Stimulated activated naive CD8-positive, alpha-beta T cell treated with anti-CD3 and anti-CD28 coated beads, Interleukin-15, amount 100 ng/mL, for 72 hours (primary cell): Measurements from ENCODE around the gene FNBP1L.

ENCODE experiments used
- ATAC-seq: fragments of 150-1000 bp; cut with Tn5 transposase; 2 replicates; pipeline ENCODE4 v1.10.0; 2021; ENCODE audit warnings: mild to moderate bottlenecking, moderate library complexity
- DNase-seq, 2 donors: peaks; one replicate each; pipeline ENCODE4 v3.0.0; 2021 to 2022
- H3K27ac Mint-ChIP-seq, 2 donors: one replicate each; pipeline ENCODE4 v1.8.0; 2022; ENCODE audit warnings: mild to moderate bottlenecking in 2 of 2, mixed read lengths in 2 of 2, moderate library complexity in 2 of 2
- H3K27me3 Mint-ChIP-seq: one replicate; pipeline ENCODE4 v1.8.0; 2022; ENCODE audit warnings: mixed read lengths
- H3K4me1 Mint-ChIP-seq: one replicate; pipeline ENCODE4 v1.8.0; 2022; ENCODE audit warnings: mild to moderate bottlenecking, mixed read lengths
- H3K4me3 Mint-ChIP-seq, 2 donors: one replicate each; pipeline ENCODE4 v1.8.0; 2022; ENCODE audit warnings: mild to moderate bottlenecking in 2 of 2, mixed read lengths in 2 of 2, moderate library complexity in 1 of 2
- H3K9me3 Mint-ChIP-seq, 2 donors: one replicate each; pipeline ENCODE4 v1.8.0; 2022; ENCODE audit warnings: mixed read lengths in 2 of 2

Gene FNBP1L

GRCh38 chr1:93447481-93448291, at the start of gene FNBP1L:
TSS of gene FNBP1L (plus strand) at chr1:93448118. CDS start at chr1:93448282, 164 bp downstream.
- peak within 1 kb of the TSS; percentile 95 for H3K4me3 Mint-ChIP-seq
- H3K27me3 Mint-ChIP-seq, result peaks cover 58% of the 10 kb centered on the region
- no peaks in the 10 kb centered on the region for H3K9me3 Mint-ChIP-seq
- ATAC-seq (peak; percentile 80), DNase-seq (peak; percentile 37 to 47)
- H3K4me1 Mint-ChIP-seq, result peaks cover 20% of the 10 kb centered on the region
- peak within 1 kb of the TSS in 1 of 2 donors; percentile 31 for H3K27ac Mint-ChIP-seq

DNA sequence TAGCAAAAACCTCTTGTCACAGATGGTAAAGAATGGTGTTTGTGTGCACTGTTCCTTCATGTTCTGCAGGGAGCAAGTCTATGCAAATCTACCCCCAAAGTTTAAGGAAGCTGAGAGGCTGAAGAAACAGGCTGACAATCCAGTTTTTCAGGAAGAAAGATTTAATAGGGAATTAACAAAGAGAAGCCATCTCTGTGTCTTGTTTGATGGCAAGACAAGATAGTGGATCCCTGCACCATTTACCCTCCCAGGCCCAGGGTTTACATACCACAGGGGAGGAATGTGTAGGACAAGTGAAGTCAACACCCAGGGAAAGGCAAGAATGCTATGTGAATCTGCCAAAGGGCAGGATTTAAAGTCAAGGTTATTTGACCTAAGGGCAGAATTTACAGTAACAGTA, 48.1 kb upstream of the FNBP1L start:
- Mint-ChIP-seq H3K27me3 (peaks cover 6% of the 10 kb centered on the region), H3K9me3 (no peaks in the 10 kb centered on the region), H3K4me1 (no peaks in the 10 kb centered on the region), H3K27ac (no peak overlapping the region), H3K4me3 (no peak overlapping the region)
- ATAC-seq (no peak), DNase-seq (no peak)

GRCh38 chr1:93408203-93408602, 39.7 kb upstream of the FNBP1L start:
- Mint-ChIP-seq H3K27ac (no peak overlapping the region), H3K4me3 (no peak overlapping the region), H3K4me1 (no peaks in the 10 kb centered on the region), H3K9me3 (peaks cover 0 to 5% of the 10 kb centered on the region in 2 donors), H3K27me3 (peaks cover 14% of the 10 kb centered on the region)
- DNase-seq (no peak), ATAC-seq (no peak)

DNA sequence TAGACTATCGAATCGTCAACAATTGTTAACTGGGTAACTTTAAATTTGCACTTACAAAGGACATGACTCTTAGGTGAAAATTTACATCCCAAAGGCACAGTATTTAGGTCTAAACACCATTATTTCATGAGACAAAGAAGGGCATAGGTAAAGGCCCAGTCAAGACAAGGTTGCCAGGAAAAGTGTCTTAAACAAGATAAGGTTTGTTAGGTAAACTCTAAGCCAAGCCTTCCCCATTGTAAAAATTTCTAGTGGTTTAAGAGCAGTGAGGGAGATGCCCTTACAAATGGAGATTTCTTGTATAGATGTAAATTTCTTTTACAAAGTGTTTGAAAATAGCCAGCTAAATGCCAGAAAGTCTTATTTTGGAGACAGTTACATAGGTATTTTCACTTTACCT, 36.9 kb upstream of the FNBP1L start:
- ATAC-seq, result no peak
- Mint-ChIP-seq H3K27me3 (peaks cover 15% of the 10 kb centered on the region), H3K27ac (no peak overlapping the region), H3K9me3 (peaks cover 0 to 5% of the 10 kb centered on the region in 2 donors), H3K4me3 (no peak overlapping the region), H3K4me1 (no peaks in the 10 kb centered on the region)
- no peak for DNase-seq

- DNase-seq, result no peak
- no peak for ATAC-seq
- no peak overlapping the region for H3K27ac Mint-ChIP-seq
- no peaks in the 10 kb centered on the region for H3K4me1 Mint-ChIP-seq
- H3K4me3 Mint-ChIP-seq, result no peak overlapping the region
- H3K9me3 Mint-ChIP-seq, result no peaks in the 10 kb centered on the region
- H3K27me3 Mint-ChIP-seq, result peaks cover 15% of the 10 kb centered on the region
Observed at GRCh38 chr1:93414749-93415148, 33.2 kb upstream of the FNBP1L start.

DNA sequence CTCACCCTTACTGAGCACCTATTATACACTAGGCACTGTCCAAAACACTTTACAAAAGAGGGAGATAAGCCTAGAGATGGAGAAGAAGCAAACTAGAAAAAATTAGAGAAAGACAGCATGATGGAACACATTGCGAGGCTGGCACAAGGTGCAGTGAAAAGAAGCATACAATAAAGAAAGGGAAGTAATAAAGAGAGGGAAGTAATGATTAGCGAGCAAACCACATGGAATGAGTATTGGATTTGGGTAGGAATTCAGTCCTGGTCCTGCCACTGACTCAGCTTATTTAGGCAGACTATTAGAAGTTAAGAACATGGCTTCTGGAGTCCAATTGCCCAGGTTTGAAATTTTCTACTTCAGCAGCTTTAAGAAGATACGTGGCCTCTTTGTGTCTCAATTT, 32.6 kb upstream of the FNBP1L start:
- no peaks in the 10 kb centered on the region for H3K4me1 Mint-ChIP-seq
- H3K4me3 Mint-ChIP-seq, result no peak overlapping the region
- no peak overlapping the region for H3K27ac Mint-ChIP-seq
- no peak for ATAC-seq
- no peaks in the 10 kb centered on the region for H3K9me3 Mint-ChIP-seq
- H3K27me3 Mint-ChIP-seq, result peaks cover 15% of the 10 kb centered on the region
- DNase-seq, result no peak

DNA sequence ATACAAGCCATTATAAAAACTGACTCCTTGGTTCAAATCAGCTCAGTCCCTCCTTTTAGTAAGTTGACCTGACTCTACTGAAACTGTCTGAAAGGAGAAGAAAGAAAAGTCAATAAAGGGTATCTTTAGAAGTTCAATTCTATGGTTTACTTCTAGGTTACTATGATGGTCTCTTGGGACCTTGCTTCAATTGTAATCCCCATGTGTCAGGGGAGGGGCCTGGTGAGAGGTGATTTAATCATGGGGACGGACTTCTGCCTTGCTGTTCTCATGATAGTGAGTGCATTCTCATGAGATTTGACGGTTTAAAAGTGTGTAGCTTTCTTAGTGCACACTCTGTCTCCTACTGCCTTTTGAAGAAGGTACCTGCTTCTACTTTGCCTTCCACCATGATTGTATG, 31.7 kb upstream of the FNBP1L start:
- Mint-ChIP-seq H3K4me3 (no peak overlapping the region), H3K4me1 (no peaks in the 10 kb centered on the region), H3K27ac (no peak overlapping the region), H3K9me3 (no peaks in the 10 kb centered on the region), H3K27me3 (peaks cover 15% of the 10 kb centered on the region)
- ATAC-seq (no peak), DNase-seq (no peak)

- Mint-ChIP-seq H3K27ac (peak overlapping the region in 1 of 2 donors; percentile 21), H3K4me1 (no peaks in the 10 kb centered on the region), H3K9me3 (no peaks in the 10 kb centered on the region), H3K27me3 (peaks cover 4% of the 10 kb centered on the region), H3K4me3 (no peak overlapping the region)
- ATAC-seq, result no peak
- DNase-seq, result no peak
Observed at GRCh38 chr1:93419344-93419743, 28.6 kb upstream of the FNBP1L start.

DNA sequence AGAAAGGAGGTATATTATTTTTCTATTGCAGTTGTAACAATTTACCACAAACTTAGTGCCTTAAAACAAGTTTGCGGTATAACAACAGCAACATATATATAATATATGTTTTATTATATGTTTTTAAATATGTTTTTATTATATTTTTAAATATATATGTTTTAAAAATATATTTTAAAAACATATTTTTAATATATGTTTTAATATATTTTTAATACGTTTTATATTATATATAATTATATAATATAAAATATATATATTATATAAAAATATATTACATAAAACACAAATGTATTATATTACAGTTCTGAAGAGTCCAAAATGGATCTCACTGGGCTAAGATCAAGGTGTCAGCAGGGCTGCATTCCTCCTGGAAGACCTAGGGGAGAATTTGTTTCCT, 27.5 kb upstream of the FNBP1L start:
- no peaks in the 10 kb centered on the region for H3K9me3 Mint-ChIP-seq
- no peak overlapping the region for H3K4me3 Mint-ChIP-seq
- DNase-seq (no peak), ATAC-seq (no peak)
- no peaks in the 10 kb centered on the region for H3K4me1 Mint-ChIP-seq
- H3K27me3 Mint-ChIP-seq, result no peaks in the 10 kb centered on the region
- H3K27ac Mint-ChIP-seq, result no peak overlapping the region

- no peak overlapping the region for H3K4me3 Mint-ChIP-seq
- peaks cover 13% of the 10 kb centered on the region for H3K27me3 Mint-ChIP-seq
- DNase-seq, result no peak
Observed at GRCh38 chr1:93426181-93426580, 21.7 kb upstream of the FNBP1L start.

DNA sequence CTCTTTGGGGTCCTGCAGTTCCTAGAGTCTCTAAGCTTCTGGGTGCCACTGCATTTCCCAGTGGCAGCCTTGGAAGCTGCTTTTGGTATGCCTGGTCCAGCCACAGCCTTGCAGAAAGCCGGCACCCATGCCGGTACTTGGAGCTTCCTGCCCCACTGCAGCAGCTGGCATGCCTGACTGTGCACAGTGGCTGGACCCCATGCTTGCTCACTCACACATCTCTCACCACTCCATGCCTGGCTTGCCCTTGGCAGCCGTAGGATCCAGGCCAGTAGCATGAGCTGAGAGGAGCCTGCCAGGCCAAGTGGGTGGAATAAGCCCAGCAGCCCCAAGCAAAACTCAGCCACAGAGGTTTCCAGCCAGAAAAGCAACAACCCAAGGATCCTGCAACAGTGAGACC, 20.3 kb upstream of the FNBP1L start:
- H3K27me3 Mint-ChIP-seq, result peaks cover 13% of the 10 kb centered on the region
- no peaks in the 10 kb centered on the region for H3K4me1 Mint-ChIP-seq
- H3K27ac Mint-ChIP-seq, result no peak overlapping the region
- no peak for DNase-seq
- no peak overlapping the region for H3K4me3 Mint-ChIP-seq
- ATAC-seq, result no peak
- H3K9me3 Mint-ChIP-seq, result no peaks in the 10 kb centered on the region

More at GRCh38 chr1:93426181-93426580, 21.7 kb upstream of the FNBP1L start:
- no peaks in the 10 kb centered on the region for H3K4me1 Mint-ChIP-seq
- no peak overlapping the region for H3K27ac Mint-ChIP-seq
- no peak for ATAC-seq
- H3K9me3 Mint-ChIP-seq, result no peaks in the 10 kb centered on the region

GRCh38 chr1:93433407-93433961, 14.4 kb upstream of the FNBP1L start:
- DNase-seq (no peak), ATAC-seq (peak; percentile 49)
- Mint-ChIP-seq H3K4me3 (no peak overlapping the region), H3K27ac (no peak overlapping the region), H3K4me1 (no peaks in the 10 kb centered on the region), H3K9me3 (no peaks in the 10 kb centered on the region), H3K27me3 (peaks cover 5% of the 10 kb centered on the region)

DNA sequence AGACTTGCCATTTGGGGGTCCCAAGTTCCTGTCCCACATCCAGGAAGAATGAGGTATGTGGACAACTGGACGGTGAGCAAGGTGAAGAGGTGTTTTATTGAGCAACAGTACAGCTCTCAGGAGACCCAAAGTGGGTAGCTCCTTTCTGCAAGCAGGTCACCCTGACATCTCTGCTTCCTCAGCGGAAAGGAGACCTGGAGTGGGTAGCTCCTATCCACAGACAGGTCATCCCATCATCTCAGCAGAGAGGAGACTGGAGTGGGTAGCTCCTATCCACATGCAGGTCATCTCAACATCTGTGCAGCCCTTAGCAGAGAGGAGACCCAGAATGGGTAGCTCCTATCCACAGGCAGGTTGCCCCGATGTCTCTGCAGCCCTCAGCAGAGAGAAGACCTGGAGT, 13.8 kb upstream of the FNBP1L start:
- ATAC-seq (no peak), DNase-seq (no peak)
- Mint-ChIP-seq H3K4me1 (no peaks in the 10 kb centered on the region), H3K27me3 (peaks cover 5% of the 10 kb centered on the region), H3K4me3 (no peak overlapping the region), H3K27ac (no peak overlapping the region), H3K9me3 (no peaks in the 10 kb centered on the region)

DNA sequence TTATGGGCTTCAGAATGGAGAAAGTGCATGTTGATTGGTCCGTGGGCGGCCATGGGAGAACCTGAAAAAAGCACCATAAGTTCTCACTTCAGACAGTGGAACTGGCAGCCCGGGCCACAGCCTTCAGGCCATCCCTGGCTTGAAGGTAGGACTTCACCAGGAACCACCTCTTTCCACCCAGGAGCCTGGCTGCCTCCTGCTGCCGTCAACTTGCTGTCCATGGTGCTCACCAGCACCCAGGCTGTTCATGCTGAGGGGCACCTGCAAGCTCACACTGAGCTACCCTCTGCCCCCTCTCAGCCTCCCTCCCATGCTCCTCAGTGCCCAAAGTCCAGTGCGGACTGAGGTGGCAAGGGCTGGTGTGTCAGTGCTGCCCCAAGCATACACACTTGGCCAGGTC, 12.9 kb upstream of the FNBP1L start:
- Mint-ChIP-seq H3K4me1 (no peaks in the 10 kb centered on the region), H3K9me3 (no peaks in the 10 kb centered on the region), H3K27me3 (peaks cover 5% of the 10 kb centered on the region), H3K4me3 (no peak overlapping the region), H3K27ac (no peak overlapping the region)
- ATAC-seq, result peak; percentile 27
- no peak for DNase-seq

DNA sequence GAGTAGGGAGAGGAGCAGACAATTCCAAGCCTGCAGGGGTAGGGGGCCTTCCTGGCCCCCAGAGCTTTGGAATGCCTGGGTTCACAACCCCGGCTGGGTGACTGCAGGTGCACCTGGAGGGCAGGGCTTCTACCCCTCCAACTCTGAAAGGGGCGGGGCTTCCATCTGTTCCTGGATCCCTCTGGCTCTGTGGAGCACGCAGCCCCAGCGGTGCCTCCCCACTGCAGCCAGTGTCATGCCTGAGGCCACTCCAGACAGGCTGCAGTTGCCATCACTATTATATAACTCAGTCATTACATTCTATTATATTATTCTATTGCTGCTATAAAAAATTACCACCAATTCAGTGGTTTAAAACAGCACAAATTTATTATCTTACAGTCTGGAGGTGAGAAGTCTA, 12.5 kb upstream of the FNBP1L start:
- Mint-ChIP-seq H3K4me3 (no peak overlapping the region), H3K4me1 (no peaks in the 10 kb centered on the region), H3K27me3 (peaks cover 3% of the 10 kb centered on the region), H3K27ac (no peak overlapping the region), H3K9me3 (no peaks in the 10 kb centered on the region)
- peak; percentile 14 for ATAC-seq
- DNase-seq, result no peak

- Mint-ChIP-seq H3K4me1 (no peaks in the 10 kb centered on the region), H3K27me3 (no peaks in the 10 kb centered on the region), H3K9me3 (no peaks in the 10 kb centered on the region), H3K27ac (no peak overlapping the region), H3K4me3 (no peak overlapping the region)
- DNase-seq, result no peak
- no peak for ATAC-seq
Observed at GRCh38 chr1:93436496-93436895, 11.4 kb upstream of the FNBP1L start.
